ENCODE measurements around the gene PDCD7.
A peak's percentile ranks its signal among the peaks of the same experiment; 100 is the strongest.
"Not testable (repeated sequence)": the region's sequence is repeated elsewhere in the genome, so short reads cannot be mapped to it uniquely, and the experiment has no call there.

The PDCD7 gene

GRCh38 chr15:65133548-65134200 lies at the start of gene PDCD7:
TSS of gene PDCD7 (minus strand) at chr15:65133808. CDS start at chr15:65133781, 27 bp downstream.
- peak; percentile 90 for DNase-seq (ENCODE audit: low read depth)

- DNase-seq (ENCODE audit: low read depth) = no peak
Observed at GRCh38 chr15:65182538-65182937, 48.9 kb upstream of the PDCD7 start.

GRCh38 chr15:65181582-65182353 lies 48.2 kb upstream of the PDCD7 start:
- not testable (repeated sequence) for DNase-seq (ENCODE audit: low read depth)

- no peak for DNase-seq (ENCODE audit: low read depth)
Observed at GRCh38 chr15:65180167-65180566, 46.6 kb upstream of the PDCD7 start.

- peak; percentile 33 for DNase-seq (ENCODE audit: low read depth)
Observed at GRCh38 chr15:65177901-65178300, 44.3 kb upstream of the PDCD7 start.

GRCh38 chr15:65176056-65176455 lies 42.4 kb upstream of the PDCD7 start:
- DNase-seq (ENCODE audit: low read depth) = no peak

GRCh38 chr15:65175511-65175910 lies 41.9 kb upstream of the PDCD7 start:
- no peak for DNase-seq (ENCODE audit: low read depth)

- no peak for DNase-seq (ENCODE audit: low read depth)
Observed at GRCh38 chr15:65174509-65174908, 40.9 kb upstream of the PDCD7 start.

- DNase-seq (ENCODE audit: low read depth) = no peak
Observed at GRCh38 chr15:65172531-65172930, 38.9 kb upstream of the PDCD7 start.

- no peak for DNase-seq (ENCODE audit: low read depth)
Observed at GRCh38 chr15:65171428-65171827, 37.8 kb upstream of the PDCD7 start.

GRCh38 chr15:65165875-65166274 lies 32.3 kb upstream of the PDCD7 start:
- DNase-seq (ENCODE audit: low read depth) = no peak

GRCh38 chr15:65164139-65164538 lies 30.5 kb upstream of the PDCD7 start:
- no peak for DNase-seq (ENCODE audit: low read depth)

GRCh38 chr15:65163041-65163440 lies 29.4 kb upstream of the PDCD7 start:
- DNase-seq (ENCODE audit: low read depth) = peak; percentile 37

GRCh38 chr15:65156692-65157091 lies 23.1 kb upstream of the PDCD7 start:
- DNase-seq (ENCODE audit: low read depth) = no peak

GRCh38 chr15:65154720-65155119 lies 21.1 kb upstream of the PDCD7 start:
- no peak for DNase-seq (ENCODE audit: low read depth)

GRCh38 chr15:65147902-65148301 lies 14.3 kb upstream of the PDCD7 start:
- DNase-seq (ENCODE audit: low read depth) = no peak

GRCh38 chr15:65146438-65146837 lies 12.8 kb upstream of the PDCD7 start:
- DNase-seq (ENCODE audit: low read depth) = no peak

- DNase-seq (ENCODE audit: low read depth) = peak; percentile 37
Observed at GRCh38 chr15:65138631-65139030, 5.0 kb upstream of the PDCD7 start.

- DNase-seq (ENCODE audit: low read depth) = not testable (repeated sequence)
Observed at GRCh38 chr15:65137893-65138292, 4.3 kb upstream of the PDCD7 start.

- not testable (repeated sequence) for DNase-seq (ENCODE audit: low read depth)
Observed at GRCh38 chr15:65137089-65137488, 3.5 kb upstream of the PDCD7 start.

GRCh38 chr15:65134538-65134937 lies 930 bp upstream of the PDCD7 start:
- no peak for DNase-seq (ENCODE audit: low read depth)

GRCh38 chr15:65132878-65133547 lies 595 bp downstream of the PDCD7 start:
- peak; percentile 65 for DNase-seq (ENCODE audit: low read depth)

- DNase-seq (ENCODE audit: low read depth) = no peak
Observed at GRCh38 chr15:65130941-65131340, 2.7 kb downstream of the PDCD7 start.
